ENCODE results near the gene PON1.

Gene PON1

GRCh38 chr7:95261895-95262415 is 62.4 kb downstream of the PON1 start:
- DNase-seq (ENCODE audit: low read depth, low spot score), result no peak

GRCh38 chr7:95255691-95256090 is 68.6 kb downstream of the PON1 start:
- DNase-seq (ENCODE audit: low read depth, low spot score), result no peak

- no peak for DNase-seq (ENCODE audit: low read depth, low spot score)
Measured at GRCh38 chr7:95253986-95254385, 70.3 kb downstream of the PON1 start.

- no peak for DNase-seq (ENCODE audit: low read depth, low spot score)
Measured at GRCh38 chr7:95251966-95252365, 72.4 kb downstream of the PON1 start.

GRCh38 chr7:95250571-95250970 is 73.8 kb downstream of the PON1 start:
- DNase-seq (ENCODE audit: low read depth, low spot score), result no peak
